HG03280 (cell line): ENCODE results near the gene CES3.
"Not testable (repeated sequence)": the region's sequence is repeated elsewhere in the genome, so short reads cannot be mapped to it uniquely, and the experiment has no call there.

Source experiments
- ATAC-seq: cut with Tn5 transposase; IDR thresholded peaks from one replicate; pipeline ENCODE4 v1.9.1; 2021; ENCODE audit warnings: mild to moderate bottlenecking, moderate library complexity; ENCODE audit not compliant: unreplicated experiment

The CES3 gene

DNA sequence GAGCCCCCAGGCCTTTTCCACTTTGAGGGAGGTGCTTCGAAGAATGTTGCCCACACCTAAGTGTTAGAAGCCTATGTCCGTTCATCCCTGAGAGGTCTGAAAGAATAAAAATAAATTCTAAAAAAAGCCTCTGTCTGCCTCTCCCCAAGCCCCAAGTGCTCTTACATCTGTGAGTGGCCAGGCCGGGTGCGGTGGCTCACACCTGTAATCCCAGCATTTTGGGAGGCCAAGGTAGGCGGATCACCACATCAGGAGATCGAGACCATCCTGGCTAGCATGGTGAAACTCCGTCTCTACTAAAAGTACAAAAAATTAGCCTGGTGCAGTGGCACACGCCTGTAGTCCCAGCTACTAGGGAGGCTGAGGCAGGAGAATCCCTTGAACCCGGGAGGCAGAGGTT lies 16.1 kb upstream of the CES3 start:
- not testable (repeated sequence) for ATAC-seq

DNA sequence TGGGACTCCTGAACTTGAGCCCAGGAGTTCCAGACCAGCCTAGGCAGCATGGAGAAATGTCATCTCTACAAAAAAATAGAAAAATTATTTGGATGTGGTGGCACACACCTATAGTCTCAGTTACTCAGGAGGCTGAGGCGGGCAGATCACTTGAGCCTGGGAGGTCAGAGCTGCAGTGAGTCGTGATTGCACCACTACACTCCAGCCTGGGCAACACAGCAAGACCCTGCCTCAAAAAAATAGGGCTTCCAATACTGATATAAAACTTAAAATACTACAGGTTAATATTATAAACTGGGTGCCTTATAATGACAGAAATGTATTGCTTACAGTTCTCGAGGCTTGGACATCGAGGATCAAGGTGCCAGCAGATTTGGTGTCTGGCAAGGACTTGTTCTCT lies 15.1 kb upstream of the CES3 start:
- ATAC-seq, result no peak

DNA sequence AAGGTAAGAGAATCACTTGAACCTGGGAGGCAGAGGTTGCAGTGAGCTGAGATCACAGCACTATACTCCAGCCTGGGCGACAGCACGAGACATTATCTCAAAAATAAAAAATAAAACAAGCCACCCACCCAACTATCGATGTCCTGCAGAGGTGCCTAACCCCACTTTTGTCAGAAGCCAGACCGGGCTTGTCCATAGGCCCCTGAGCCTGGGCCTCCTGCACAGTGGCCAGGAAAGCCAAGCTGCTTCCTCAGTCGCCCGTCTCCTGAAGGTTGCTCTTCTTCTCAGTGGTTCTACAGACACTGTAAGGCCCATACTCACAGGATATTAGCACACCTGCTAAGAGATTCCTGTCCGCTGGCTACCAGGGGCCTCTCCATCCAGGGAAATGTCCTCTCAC lies 14.5 kb upstream of the CES3 start:
- no peak for ATAC-seq

DNA sequence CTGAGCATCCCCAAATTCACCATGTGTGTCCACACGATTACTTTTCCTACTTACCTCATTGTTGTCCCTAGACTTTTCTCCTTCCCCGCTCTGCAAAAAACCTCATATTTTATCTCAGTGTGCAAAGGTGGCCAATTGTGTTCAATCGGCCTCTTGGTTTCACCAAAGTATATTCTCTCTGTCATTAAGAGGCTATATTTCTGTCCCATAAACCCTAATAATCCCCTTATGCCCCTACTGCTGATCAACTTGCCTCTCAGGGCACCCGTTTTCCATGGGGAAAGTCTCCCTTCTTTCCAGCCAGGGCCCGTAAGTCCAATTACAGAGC lies 14.1 kb upstream of the CES3 start:
- no peak for ATAC-seq

DNA sequence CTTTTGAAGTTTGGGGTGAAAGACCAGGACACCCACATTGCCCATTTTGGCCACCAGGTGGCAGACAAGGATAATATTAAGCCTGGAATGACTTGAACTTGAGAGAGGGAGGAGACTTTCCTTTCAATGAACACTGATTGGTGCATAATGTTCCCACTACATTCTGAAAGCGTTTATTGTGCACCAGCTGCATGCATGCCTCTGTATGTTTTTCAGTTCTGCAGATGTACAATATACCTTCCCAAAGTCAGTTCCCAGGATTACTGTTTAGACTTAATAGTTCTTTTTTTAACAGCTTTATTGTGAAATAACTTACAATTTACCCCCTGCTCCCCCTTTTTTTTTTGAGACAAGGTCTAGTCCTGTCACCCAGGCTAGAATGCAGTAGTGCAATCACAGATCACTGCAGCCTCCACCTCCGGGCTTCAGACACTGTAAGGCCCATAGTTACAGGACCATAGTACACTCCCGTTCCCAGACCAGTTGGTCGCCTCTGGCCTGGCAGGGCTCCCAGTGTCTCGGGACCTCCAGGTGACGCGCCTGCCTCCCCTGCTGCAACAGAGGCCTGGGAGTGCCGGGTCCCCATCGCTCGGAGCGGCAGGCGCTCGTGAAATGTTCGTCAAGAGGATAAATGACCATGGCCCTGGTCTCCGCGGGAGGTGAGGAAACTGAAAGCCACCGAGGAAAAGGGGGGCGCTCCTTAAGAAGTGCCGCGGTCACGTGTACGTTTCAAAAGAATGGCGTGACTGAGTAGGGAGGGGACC lies 13.6 kb upstream of the CES3 start:
- ATAC-seq, result peak; percentile 65

DNA sequence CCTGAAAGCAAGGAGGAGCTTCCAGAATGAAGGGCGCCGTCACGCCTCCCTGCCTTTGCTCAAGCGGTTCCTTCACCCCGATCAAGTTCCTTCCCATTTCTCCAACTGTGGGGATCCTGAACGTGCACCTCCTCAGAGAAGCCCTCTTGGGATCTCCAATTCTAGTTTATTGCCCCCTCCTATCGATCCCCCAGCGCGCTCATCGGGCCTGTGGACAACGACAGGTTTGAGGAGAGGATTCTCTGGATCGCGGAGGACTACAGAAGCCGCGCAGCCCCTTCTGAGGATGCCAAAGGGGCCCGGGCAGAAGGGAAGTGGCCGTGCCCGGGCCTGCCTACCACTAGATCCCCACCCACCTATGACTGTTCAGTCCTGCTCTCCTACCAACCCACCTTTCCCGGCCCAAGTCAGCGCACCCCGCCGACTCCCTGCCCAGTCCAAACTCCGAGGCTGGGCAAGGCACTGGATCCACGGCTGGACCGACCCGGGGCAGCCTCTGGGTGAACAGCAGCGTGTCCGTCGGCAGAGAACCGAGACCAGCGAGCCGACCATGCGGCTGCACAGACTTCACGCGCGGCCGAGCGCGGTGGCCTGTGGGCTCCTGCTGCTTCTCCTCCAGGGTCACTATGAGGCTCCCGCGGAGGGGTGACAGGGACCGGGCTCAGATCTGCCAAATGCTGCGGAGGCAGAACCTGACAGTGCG lies 12.8 kb upstream of the CES3 start:
- ATAC-seq, result no peak

DNA sequence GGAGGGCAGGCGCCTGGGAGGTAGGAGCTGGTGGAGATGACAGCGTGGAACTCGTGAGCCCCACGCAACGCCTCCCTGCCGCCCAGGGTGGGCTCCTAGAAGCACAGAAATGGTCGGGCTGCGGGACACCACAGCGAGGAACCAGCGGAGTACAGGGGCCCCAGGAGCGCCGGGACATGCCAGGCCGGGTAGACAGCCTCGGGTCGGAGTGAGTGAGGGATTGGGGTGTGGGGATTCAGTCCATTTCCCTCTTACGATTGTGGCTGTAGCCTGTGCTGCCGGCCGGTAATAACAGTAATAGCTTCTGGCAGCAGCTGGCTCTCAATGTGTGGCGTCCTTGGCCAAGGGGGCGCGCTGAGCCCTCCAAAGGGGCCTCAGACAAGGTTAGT lies 12.2 kb upstream of the CES3 start:
- ATAC-seq, result no peak

DNA sequence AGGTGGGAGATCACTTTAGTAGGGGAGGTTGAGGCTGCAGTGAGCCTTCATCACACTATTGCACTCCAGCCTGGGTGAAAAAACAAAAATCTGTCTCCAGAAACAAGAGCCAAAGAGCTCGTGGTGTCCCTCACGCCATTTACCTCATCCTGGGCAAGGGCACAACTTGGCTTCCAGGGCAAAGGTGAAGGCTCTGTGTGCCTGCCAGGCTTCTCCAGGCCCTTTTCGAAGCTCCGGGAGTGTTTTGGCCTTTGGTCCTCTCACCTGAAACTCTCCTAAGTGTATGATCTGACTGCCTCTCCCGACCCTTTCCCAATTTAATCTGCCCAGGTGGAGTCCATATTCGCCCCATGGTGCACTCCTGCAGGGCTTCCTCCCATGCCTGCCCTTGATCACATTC lies 11.6 kb upstream of the CES3 start:
- ATAC-seq, result no peak

DNA sequence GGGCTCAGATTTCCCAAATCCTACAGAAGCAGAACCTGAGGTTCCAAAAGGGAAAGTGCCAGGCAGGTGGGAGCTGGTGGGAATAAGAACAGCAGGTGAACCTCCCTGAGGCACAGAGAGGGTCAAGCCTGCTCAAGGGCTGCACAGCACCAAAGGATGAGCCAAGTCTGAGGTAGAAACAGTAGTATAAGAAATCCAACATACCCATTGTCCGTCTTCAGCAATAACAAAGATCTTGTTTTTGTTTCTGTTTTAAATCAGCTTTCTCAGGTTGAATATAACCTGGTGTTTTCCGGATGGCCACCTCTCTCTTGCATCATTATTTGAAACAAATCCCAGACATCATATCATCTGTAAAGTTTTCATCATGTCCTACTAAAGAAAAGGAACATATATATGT lies 10.6 kb upstream of the CES3 start:
- ATAC-seq, result no peak

DNA sequence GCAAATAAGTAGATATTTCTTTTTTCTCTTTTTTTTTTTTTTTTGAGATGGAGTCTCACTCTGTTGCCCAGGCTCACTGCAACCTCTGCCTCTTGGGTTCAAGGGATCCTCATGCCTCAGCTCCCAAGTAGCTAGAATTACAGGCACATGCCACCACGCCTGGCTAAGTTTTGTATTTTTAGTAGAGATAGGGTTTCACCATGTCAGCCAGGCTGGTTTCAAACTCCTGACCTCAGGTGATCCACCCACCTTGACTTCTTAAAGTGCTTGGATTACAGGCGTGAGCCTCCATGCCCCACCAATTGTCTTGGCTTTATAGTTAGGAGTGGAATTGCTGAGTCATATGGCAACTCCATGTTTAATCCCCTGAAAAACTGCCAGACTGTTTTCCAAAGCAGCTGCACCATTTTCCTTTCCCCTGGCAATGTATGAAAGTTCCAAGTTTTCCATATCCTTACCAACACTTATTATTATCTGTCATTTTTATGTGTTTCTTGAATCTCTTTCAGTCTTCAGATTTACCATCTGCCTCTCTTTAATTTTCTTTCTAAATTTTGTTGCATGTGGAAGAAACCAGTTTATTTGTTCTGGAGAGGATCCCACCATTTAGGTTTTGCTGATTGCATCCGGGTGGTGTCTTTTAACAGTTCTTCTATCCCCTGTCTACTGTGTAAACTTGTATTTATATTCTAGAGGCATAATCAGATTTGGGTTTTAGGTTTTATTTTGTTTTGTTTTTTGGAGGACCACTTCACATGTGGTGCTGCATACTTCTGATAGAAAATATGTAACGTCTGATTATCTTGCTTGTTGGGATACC lies 9.9 kb upstream of the CES3 start:
- no peak for ATAC-seq

DNA sequence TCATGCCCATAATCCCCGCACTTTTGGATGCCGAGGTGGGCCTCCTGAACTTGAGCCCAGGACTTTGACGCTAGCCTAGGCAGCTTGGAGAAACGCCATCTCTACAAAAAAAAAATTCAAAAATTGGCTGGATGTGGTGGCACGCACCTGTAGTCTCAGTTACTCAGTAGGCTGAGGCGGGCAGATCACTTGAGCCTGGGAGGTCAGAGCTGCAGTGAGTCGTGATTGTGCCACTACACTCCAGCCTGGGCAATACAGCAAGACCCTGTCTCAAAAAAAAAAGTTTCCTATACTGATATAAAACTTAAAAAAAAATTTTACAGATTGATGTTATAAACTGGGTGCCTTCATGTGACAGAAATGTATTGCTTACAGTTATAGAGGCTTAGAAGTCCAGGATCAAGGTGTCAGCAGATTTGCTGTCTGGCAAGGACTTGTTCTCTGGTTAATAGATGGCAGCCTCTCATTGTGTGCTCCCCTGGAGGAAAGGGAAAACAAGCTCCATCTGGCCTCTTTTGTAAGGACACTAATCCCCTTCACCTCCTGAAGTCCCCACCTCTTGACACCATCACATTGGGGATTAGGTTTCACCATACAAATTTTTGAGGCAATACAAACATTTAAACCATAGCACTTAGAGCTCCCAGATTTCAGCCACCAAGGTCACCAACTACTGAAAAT lies 8.5 kb upstream of the CES3 start:
- ATAC-seq, result no peak

DNA sequence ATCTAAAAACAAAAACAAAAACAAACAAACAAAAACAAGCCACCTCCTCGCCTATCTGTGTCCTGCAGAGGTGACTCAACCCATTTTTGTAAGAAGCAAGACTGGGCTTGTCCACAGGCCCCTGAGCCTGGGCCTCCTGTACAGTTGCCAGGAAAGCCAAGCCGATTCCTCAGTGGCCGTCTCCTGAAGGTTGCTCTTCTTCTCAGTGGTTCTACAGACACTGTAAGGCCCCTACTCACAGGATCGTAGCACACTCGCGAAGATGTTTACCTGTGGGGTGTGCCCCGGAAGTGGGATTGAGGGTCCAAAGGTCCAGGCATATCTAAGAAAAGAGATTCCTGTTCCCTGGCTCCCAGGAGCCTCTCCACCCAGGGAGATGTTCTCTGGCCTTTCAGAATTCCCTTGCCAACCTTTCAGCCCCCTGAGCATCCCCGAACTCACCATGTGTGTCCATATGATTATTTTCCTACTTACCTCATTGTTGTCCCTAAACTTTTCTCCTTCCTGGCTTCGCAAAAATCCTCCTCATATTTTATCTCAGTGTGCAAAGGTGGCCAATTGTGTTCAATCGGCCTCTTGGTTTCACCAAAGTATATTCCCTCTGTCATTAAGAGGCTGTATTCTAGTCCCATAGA lies 7.5 kb upstream of the CES3 start:
- ATAC-seq, result no peak

DNA sequence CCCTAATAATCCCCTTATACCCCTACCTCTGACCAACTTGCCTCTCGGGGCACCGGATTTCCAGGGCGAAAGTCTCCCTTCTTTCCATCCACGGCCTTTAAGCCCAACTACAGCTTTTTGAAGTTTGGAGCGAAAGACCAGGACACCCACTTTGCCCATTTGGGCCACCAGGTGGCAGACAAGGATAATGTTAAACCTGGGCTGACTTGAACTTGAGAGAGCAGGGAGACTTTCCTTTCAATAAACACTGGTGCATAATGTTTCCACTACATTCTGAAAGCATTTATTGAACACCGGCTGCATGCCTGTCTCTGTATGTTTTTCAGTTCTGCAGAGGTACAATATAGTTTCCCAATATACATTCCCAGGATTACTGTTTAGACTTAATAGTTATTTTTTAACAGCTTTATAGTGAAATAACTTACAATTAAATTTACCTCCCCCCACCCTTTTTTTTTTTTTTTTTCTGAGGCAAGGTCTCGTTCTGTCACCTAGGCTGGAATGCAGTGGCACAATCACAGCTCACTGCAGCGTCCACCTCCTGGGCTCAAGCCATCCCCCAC lies 6.9 kb upstream of the CES3 start:
- ATAC-seq, result peak; percentile 56

DNA sequence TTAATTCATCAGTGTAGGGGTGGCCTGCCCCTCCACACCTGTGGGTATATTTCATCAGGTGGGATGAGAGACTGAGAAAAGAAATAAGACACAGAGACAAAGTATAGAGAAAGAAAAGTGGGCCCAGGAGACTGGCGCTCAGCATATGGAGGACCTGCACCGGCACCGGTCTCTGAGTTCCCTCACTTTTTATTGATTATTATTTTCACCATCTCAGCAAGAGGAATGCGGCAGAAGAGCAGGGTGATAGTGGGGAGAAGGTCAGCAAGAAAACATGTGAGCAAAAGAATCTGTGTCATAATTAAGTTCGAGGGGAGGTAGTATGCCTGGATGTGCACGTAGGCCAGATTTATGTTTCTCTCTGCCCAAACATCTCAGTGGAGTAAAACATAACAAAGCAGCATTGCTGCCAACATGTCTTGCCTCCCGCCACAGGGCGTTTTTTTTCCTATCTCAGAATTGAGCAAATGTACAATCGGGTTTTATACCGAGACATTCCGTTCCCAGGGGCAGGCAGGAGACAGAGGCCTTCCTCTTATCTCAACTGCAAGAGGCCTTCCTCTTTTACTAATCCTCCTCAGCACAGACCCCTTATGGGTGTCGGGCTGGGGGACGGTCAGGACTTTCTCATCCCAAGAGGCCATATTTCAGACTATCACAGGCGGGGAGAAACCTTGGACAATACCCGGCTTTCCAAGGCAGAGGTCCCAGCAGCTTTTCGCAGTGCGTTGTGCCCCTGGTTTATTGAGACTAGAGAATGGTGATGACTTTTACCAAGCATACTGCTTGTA lies 5.5 kb upstream of the CES3 start:
- not testable (repeated sequence) for ATAC-seq

DNA sequence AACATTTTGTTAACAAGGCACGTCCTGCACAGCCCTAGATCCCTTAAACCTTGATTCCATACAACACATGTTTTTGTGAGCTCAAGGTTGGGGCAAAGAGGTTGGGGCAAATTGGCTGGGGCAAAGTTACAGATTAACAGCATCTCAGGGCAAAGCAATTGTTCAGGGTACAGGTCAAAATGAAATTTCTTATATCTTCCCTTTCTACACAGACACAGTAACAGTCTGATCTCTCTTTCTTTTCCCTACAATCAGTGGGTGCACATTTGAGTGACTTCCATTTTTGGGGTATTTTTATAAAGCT lies 5.0 kb upstream of the CES3 start:
- ATAC-seq, result not testable (repeated sequence)

DNA sequence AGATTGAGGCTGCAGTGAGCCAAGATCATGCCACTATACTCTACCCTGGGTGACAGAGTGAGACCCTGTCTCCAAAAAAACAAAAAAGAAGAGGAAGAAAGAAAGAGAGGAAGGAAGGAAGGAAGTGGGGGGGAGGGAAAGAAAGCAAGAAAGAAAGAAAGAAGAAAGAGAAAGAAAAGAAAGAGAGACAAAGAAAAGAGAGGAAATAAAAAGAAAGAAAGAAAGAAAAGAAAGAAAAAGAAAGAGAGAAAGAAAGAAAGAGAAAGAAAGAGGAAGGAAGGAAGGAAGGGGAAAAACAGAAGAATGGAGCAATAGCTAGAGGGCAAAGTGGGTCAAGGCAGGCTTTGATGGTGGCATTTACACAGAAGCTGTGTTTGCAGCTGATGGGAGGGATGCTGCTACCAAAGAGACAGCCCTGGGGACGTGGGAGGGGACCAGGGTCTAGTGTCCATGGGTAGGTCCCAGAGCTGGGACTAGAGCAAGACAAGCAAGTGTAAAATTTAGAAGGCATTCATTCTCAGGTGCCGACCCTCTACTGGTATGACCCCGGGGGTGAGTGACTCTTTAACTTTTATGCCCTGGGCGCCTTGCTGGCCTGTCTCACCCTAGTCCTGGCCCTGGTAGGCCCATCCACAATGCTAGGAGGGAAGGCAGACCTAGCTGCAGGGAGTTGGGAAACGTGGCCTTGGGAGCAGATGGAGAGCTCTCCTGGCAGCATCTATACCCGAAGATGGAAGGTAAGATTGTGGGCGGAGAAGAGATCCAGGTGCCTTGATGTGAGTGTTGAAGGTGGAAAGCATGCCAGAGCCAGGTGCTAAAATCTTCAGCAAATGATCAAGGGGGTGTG lies 2.0 kb upstream of the CES3 start:
- no peak for ATAC-seq

DNA sequence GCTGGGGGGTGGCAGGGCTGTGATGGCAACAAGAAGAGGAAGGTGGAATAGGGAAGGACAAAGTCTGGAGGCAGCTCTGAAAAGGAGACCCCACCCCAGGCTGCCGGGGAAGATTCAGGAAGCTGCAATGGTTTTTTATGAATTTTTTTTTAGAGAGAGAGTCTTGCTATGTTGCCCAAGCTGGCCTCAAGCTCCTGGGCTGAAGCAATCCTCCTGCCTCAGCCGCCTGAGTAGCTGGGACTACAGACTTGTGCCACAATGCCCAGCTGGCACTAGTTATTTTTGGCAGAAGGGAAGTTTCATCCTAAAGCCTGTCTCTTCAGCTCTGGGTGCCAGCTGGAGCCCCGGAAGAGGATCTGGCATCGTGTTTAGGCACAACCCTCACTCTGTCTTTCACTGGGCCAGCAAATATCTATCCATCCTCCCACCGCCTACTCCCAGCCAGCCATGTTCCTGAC lies 1.3 kb upstream of the CES3 start:
- ATAC-seq, result no peak

DNA sequence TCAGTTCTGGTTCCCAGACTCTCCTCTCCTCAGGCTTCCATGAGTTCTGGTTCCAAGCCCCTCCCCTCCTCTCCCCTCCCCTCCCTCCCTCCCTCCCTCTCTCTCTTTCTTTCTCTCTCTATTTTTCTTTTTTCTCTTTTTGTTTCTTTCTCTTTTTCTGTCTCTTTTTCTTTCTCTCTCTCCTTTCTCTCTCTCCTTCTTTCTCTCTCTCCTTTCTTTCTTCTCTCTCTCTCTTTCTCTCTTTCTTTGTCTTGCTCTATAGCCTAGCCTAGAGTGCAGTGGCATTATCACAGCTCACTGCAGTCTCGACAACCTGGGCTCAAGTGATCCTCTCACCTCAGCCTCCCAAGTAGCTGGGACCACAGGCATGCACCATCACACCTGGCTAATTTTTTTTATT lies 796 bp upstream of the CES3 start:
- no peak for ATAC-seq

DNA sequence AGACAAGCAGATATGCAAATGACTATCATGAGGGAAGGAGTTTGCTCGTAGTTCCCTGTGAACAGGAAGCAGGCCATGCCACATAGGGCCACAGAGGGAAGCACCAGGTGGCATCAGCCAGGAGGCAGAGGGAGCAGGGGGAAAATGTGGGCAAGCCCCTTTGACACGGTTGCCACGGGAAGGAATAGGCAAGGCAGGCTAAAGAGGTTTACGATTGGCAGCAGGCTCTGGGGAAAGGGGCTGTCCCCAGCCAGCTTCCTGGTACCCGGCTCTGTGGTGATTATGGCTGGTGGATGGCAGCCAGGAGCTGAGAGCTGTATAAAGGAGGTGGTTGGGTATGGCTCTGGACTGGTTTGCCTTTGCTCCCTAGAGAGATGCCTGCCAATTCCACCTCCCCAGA lies 848 bp downstream of the CES3 start:
- ATAC-seq, result no peak
